HepG2 (cell line): ENCODE results near the gene ADGRB2. TPM values are rescaled to one million over a fixed set of nuclear protein-coding genes. Genes with fewer than 3 reads are reported as not detected.

Experiments used
- ATF4 ChIP-seq, 2 experiments: fragments of 450-650 bp in 1 of 2; sonication (generic) in 1 of 2; formaldehyde crosslinking; IDR thresholded peaks; 2 replicates each; pipeline versions ENCODE4 v1.5.0 to v1.8.0; 2020 to 2022; ENCODE audit warnings: mild to moderate bottlenecking in 1 of 2, missing genetic modification reagents in 1 of 2
- EEA1 ChIP-seq: sonication (generic); formaldehyde crosslinking; IDR thresholded peaks from 2 replicates; pipeline ENCODE4 v1.5.1; 2020; ENCODE audit warnings: mild to moderate bottlenecking, missing genetic modification reagents, borderline replicate concordance
- GATAD1 ChIP-seq: IDR thresholded peaks from 2 replicates; pipeline ENCODE4 v1.6.1; 2016; ENCODE audit warnings: missing genetic modification reagents, missing compliant biosample characterization
- GATAD2A ChIP-seq: IDR thresholded peaks from 2 replicates; pipeline ENCODE4 v1.6.1; 2016
- HDAC1 ChIP-seq: sonication (generic); formaldehyde crosslinking; IDR thresholded peaks from 2 replicates; pipeline ENCODE4 v1.5.1; 2020; ENCODE audit warnings: mild to moderate bottlenecking, missing genetic modification reagents
- HNRNPL ChIP-seq: fragments of 200-400 bp; formaldehyde crosslinking; IDR thresholded peaks from 2 replicates; pipeline ENCODE4 v1.6.1; 2017; ENCODE audit warnings: mild to moderate bottlenecking, low read depth, low read length
- MTERF4 ChIP-seq: sonication (generic); formaldehyde crosslinking; IDR thresholded peaks from 2 replicates; pipeline ENCODE4 v1.8.0; 2023; ENCODE audit warnings: mild to moderate bottlenecking, missing genetic modification reagents
- MYPOP ChIP-seq: sonication (generic); formaldehyde crosslinking; IDR thresholded peaks from 2 replicates; pipeline ENCODE4 v1.8.1; 2023; ENCODE audit warnings: mild to moderate bottlenecking, moderate library complexity, missing genetic modification reagents
- NRL ChIP-seq: sonication (generic); formaldehyde crosslinking; IDR thresholded peaks from 2 replicates; pipeline ENCODE4 v1.5.0; 2020; ENCODE audit warnings: missing genetic modification reagents, mild to moderate bottlenecking, moderate library complexity, borderline replicate concordance
- PAX8 ChIP-seq: sonication (generic); formaldehyde crosslinking; IDR thresholded peaks from 2 replicates; pipeline ENCODE4 v1.8.0; 2022; ENCODE audit warnings: mild to moderate bottlenecking, missing genetic modification reagents, borderline replicate concordance
- POLR2AphosphoS2 ChIP-seq: IDR thresholded peaks from 2 replicates; pipeline ENCODE4 v1.6.1; 2011; ENCODE audit warnings: low read depth, low read length, improper control_type of control experiment
- RAD51 ChIP-seq: fragments of 450-650 bp; IDR thresholded peaks from 2 replicates; pipeline ENCODE4 v1.6.1; 2016; ENCODE audit warnings: borderline replicate concordance
- SOX5 ChIP-seq: IDR thresholded peaks from 2 replicates; pipeline ENCODE4 v1.6.1; 2016; ENCODE audit warnings: borderline replicate concordance
- SP140L ChIP-seq: sonication (generic); formaldehyde crosslinking; IDR thresholded peaks from 2 replicates; pipeline ENCODE4 v1.4.0; 2020; ENCODE audit warnings: missing genetic modification reagents, borderline replicate concordance
- TGIF2 ChIP-seq: IDR thresholded peaks from 2 replicates; pipeline ENCODE4 v1.6.1; 2016; ENCODE audit warnings: control low read depth, missing compliant biosample characterization
- TMF1 ChIP-seq: sonication (generic); formaldehyde crosslinking; IDR thresholded peaks from 2 replicates; pipeline ENCODE4 v1.8.1; 2022; ENCODE audit warnings: low read depth, missing genetic modification reagents
- TP53 ChIP-seq: sonication (generic); formaldehyde crosslinking; conservative IDR thresholded peaks from 2 replicates; pipeline ENCODE4 v1.4.0; 2020; ENCODE audit warnings: missing genetic modification reagents
- ZBTB37 ChIP-seq: sonication (generic); formaldehyde crosslinking; IDR thresholded peaks from 2 replicates; pipeline ENCODE4 v1.4.0; 2020; ENCODE audit warnings: mild to moderate bottlenecking, missing genetic modification reagents
- ZFP90 ChIP-seq: sonication (generic); formaldehyde crosslinking; IDR thresholded peaks from 2 replicates; pipeline ENCODE4 v1.8.0; 2022; ENCODE audit warnings: missing genetic modification reagents, mild to moderate bottlenecking, inconsistent platforms, borderline replicate concordance
- ZNF350 ChIP-seq: sonication (generic); formaldehyde crosslinking; IDR thresholded peaks from 2 replicates; pipeline ENCODE4 v1.4.0; 2020; ENCODE audit warnings: mild to moderate bottlenecking, low read depth, missing genetic modification reagents, borderline replicate concordance
- ZNF468 ChIP-seq: sonication (generic); formaldehyde crosslinking; IDR thresholded peaks from 2 replicates; pipeline ENCODE4 v1.8.0; 2022; ENCODE audit warnings: mild to moderate bottlenecking, moderate library complexity, missing genetic modification reagents
- ZNF740 ChIP-seq: sonication (generic); formaldehyde crosslinking; IDR thresholded peaks from 2 replicates; pipeline ENCODE4 v1.4.0; 2020; ENCODE audit warnings: missing genetic modification reagents
- ZNF792 ChIP-seq: IDR thresholded peaks from 2 replicates; pipeline ENCODE4 v1.6.1; 2016
- ZNF800 ChIP-seq: sonication (generic); formaldehyde crosslinking; IDR thresholded peaks from 2 replicates; pipeline ENCODE4 v1.4.0; 2020; ENCODE audit warnings: missing genetic modification reagents
- polyA plus RNA-seq, 8 experiments: library from polyadenylated mRNA; depleted of rRNA in 3 of 8; stranded (reverse) in 7 of 8; unstranded in 1 of 8; fragments of >200 nt; fragmentation: Illumina TruSeq in 4 of 8; extraction: Trizol in 4 of 8; gene quantifications; 2 replicates each; pipeline versions ENCODE4 v1.2.1 to v1.2.3, GENCODE V29; 2011 to 2016; ENCODE audit warnings: low read depth in 4 of 8, missing spikeins in 1 of 8, mixed read lengths in 1 of 8; ENCODE audit not compliant: insufficient read depth in 1 of 8
- total RNA-seq, 5 experiments: library from RNA; depleted of rRNA; stranded (reverse); fragments of >200 nt; fragmentation: Illumina TruSeq; extraction: Trizol; gene quantifications; 2 replicates each; pipeline ENCODE4 v1.2.3, GENCODE V29; 2016; ENCODE audit warnings: low read depth in 1 of 5

Gene ADGRB2
- total and polyA plus RNA-seq, 2 of the 13 experiments (the other 11 are each of a cell fraction or from before 2014, with no cell fraction given), result 0.03 to 0.09 TPM

- TF ChIP-seq ZBTB37 (CRISPR knock-in tag) (no peak), GATAD2A (CRISPR knock-in tag) (0 out of 2 replicates have a peak, but pooled peaks have one; percentile 13), GATAD1 (peak; percentile 45; the same call in 1 of the 2 replicates), TP53 (CRISPR knock-in tag) (peak; percentile 70; the same call in 1 of the 2 replicates), ZNF740 (CRISPR knock-in tag) (no peak), NRL (no peak), ZNF468 (CRISPR knock-in tag) (no peak), ATF4 (CRISPR knock-in tag; IDR thresholded peaks at IDR 0.05) (peak in 1 of 2 experiments; percentile 24; a peak in 1 of 4 replicates), HNRNPL (no peak), TGIF2 (CRISPR knock-in tag) (0 out of 2 replicates have a peak, but pooled peaks have one; percentile 64), ZFP90 (CRISPR knock-in tag) (0 out of 2 replicates have a peak, but pooled peaks have one; percentile 42), POLR2AphosphoS2 (no peak), SP140L (CRISPR knock-in tag) (peak; percentile 76; the same call in 1 of the 2 replicates), MTERF4 (CRISPR knock-in tag) (0 out of 2 replicates have a peak, but pooled peaks have one; percentile 8), ZNF792 (CRISPR knock-in tag) (peak; percentile 79; the same call in 1 of the 2 replicates), SOX5 (CRISPR knock-in tag) (peak; percentile 42; the same call in 1 of the 2 replicates), ZNF350 (CRISPR knock-in tag) (no peak), RAD51 (no peak), EEA1 (CRISPR knock-in tag) (no peak), TMF1 (CRISPR knock-in tag) (peak; percentile 82), HDAC1 (CRISPR knock-in tag) (no peak), ZNF800 (CRISPR knock-in tag) (peak; percentile 69; the same call in 1 of the 2 replicates), MYPOP (CRISPR knock-in tag) (0 out of 2 replicates have a peak, but pooled peaks have one; percentile 28), PAX8 (CRISPR knock-in tag) (no peak)
These were observed 40.2 kb downstream of the ADGRB2 start (continued) for GRCh38 chr1:31723828-31724359.
